EH (cell line): ENCODE measurements around the gene VPS52.

Source experiments
- DNase-seq: peaks from one replicate; pipeline ENCODE4 v3.0.0-alpha.2; 2015; ENCODE audit warnings: low read depth

The VPS52 gene

GRCh38 chr6:33211136-33211535 lies 60.5 kb downstream of the VPS52 start:
- DNase-seq, result no peak

GRCh38 chr6:33209856-33210255 lies 61.8 kb downstream of the VPS52 start:
- no peak for DNase-seq

- peak; percentile 80 for DNase-seq
Measured at GRCh38 chr6:33208091-33208967, 63.3 kb downstream of the VPS52 start, which contains the start of gene RING1. Gene RING1, plus strand, starts transcription at chr6:33208500. Its CDS starts 323 bp downstream, at chr6:33208823.

- DNase-seq, result peak; percentile 62
Measured at GRCh38 chr6:33207552-33208090, 64.1 kb downstream of the VPS52 start.

- peak; percentile 80 for DNase-seq
Measured at GRCh38 chr6:33206864-33207551, 64.7 kb downstream of the VPS52 start.

- peak; percentile 67 for DNase-seq
Measured at GRCh38 chr6:33206027-33206863, 65.4 kb downstream of the VPS52 start.

GRCh38 chr6:33205191-33206026 lies 66.3 kb downstream of the VPS52 start:
- DNase-seq, result peak; percentile 63

- DNase-seq, result peak; percentile 89
Measured at GRCh38 chr6:33204415-33205190, 67.1 kb downstream of the VPS52 start, which contains the start of gene HSD17B8. Gene HSD17B8, plus strand, starts transcription at chr6:33204655. Its CDS starts 14 bp downstream, at chr6:33204669.

- no peak for DNase-seq
Measured at GRCh38 chr6:33204165-33204414, 67.6 kb downstream of the VPS52 start.

GRCh38 chr6:33203443-33204164 lies 68.1 kb downstream of the VPS52 start:
- no peak for DNase-seq

- DNase-seq, result no peak
Measured at GRCh38 chr6:33202799-33203198, 68.9 kb downstream of the VPS52 start.

GRCh38 chr6:33201935-33202334 lies 69.7 kb downstream of the VPS52 start:
- no peak for DNase-seq

GRCh38 chr6:33201147-33201545 lies 70.5 kb downstream of the VPS52 start:
- no peak for DNase-seq
